Measurements from ENCODE around the gene KSR1. TPM values are rescaled to one million over a fixed set of nuclear protein-coding genes. Genes with fewer than 3 reads are reported as not detected.

Gene KSR1
- total and polyA plus RNA-seq, 12 donors: 16.0 to 50.4 (median 38.5) TPM

- 85 to 91% (median 91%) methylated on average over 6 of the region's 6 CpGs for whole genome bisulfite sequencing, 4 donors
- TF ChIP-seq CTCF (IDR thresholded peaks at IDR 0.05) (no peak), POLR2A (IDR thresholded peaks at IDR 0.05) (no peak)
- Histone ChIP-seq H3K27ac (peak overlapping the region in 1 of 5 donors; percentile 57), H3K36me3 (replicated peaks in 1 of 2) (peaks cover 0 to 8% of the 10 kb centered on the region in 2 donors), H3K27me3 (no peaks in the 10 kb centered on the region), H3K9me3 (replicated peaks in 1 of 3) (no peaks in the 10 kb centered on the region), H3K4me3 (no peak overlapping the region), H3K4me1 (replicated peaks in 1 of 2) (peaks cover 21 to 50% of the 10 kb centered on the region in 2 donors)
- no peak for DNase-seq
- intact Hi-C loops (cut with DNase I): loop anchor here in 1 of 2 donors (10.0 kb wide), 1 partner anchor 196 kb away; no protein-coding TSS in a partner anchor
Measured at GRCh38 chr17:27581016-27581415, 124.8 kb downstream of the KSR1 start.

- no peak overlapping the region for H3K4me3 ChIP-seq
- TF ChIP-seq POLR2A (IDR thresholded peaks at IDR 0.05): no peak
- TF ChIP-seq CTCF (IDR thresholded peaks at IDR 0.05): no peak
- peaks cover 0 to 8% of the 10 kb centered on the region in 2 donors for H3K36me3 ChIP-seq (replicated peaks in 1 of 2)
- no peak for DNase-seq
- H3K27me3 ChIP-seq: no peaks in the 10 kb centered on the region
- intact Hi-C loops (cut with DNase I): loop anchor here in 1 of 2 donors (10.0 kb wide), 1 partner anchor 198 kb away; no protein-coding TSS in a partner anchor
- H3K4me1 ChIP-seq (replicated peaks in 1 of 2): peaks cover 16 to 43% of the 10 kb centered on the region in 2 donors
- H3K27ac ChIP-seq: no peak overlapping the region
- no peaks in the 10 kb centered on the region for H3K9me3 ChIP-seq (replicated peaks in 1 of 3)
- 91 to 98% (median 93%) methylated on average over 7 to 18 of the region's 18 CpGs for WGBS, 4 donors
Measured at GRCh38 chr17:27582696-27583095, 126.4 kb downstream of the KSR1 start.

- Histone ChIP-seq H3K4me3 (no peak overlapping the region), H3K27ac (no peak overlapping the region), H3K9me3 (replicated peaks in 1 of 3) (no peaks in the 10 kb centered on the region), H3K4me1 (replicated peaks in 1 of 2) (peaks cover 2 to 22% of the 10 kb centered on the region in 2 donors), H3K27me3 (no peaks in the 10 kb centered on the region), H3K36me3 (replicated peaks in 1 of 2) (peaks cover 0 to 15% of the 10 kb centered on the region in 2 donors)
- WGBS, 4 donors: 79 to 87% (median 84%) methylated on average over 8 to 9 of the region's 9 CpGs
- no peak for DNase-seq
- intact Hi-C loops (cut with DNase I): loop anchor here in 1 of 2 donors (10.0 kb wide), 1 partner anchor 200 kb away; no protein-coding TSS in a partner anchor
- TF ChIP-seq CTCF (IDR thresholded peaks at IDR 0.05): no peak
- no peak for TF ChIP-seq POLR2A (IDR thresholded peaks at IDR 0.05)
Measured at GRCh38 chr17:27585153-27585681, 129.0 kb downstream of the KSR1 start.

GRCh38 chr17:27585792-27586191, 129.5 kb downstream of the KSR1 start:
- peaks cover 0 to 15% of the 10 kb centered on the region in 2 donors for H3K36me3 ChIP-seq (replicated peaks in 1 of 2)
- 67 to 87% (median 68%) methylated on average over 5 of the region's 5 CpGs; no CpG with 5 or more reads in 1 of the 4 donors for WGBS, 4 donors
- H3K4me3 ChIP-seq: no peak overlapping the region

More at GRCh38 chr17:27585792-27586191, 129.5 kb downstream of the KSR1 start:
- intact Hi-C loops (cut with DNase I): loop anchor here in 1 of 2 donors (10.0 kb wide), 1 partner anchor 201 kb away; no protein-coding TSS in a partner anchor
- TF ChIP-seq POLR2A (IDR thresholded peaks at IDR 0.05) (no peak), CTCF (IDR thresholded peaks at IDR 0.05) (no peak)
- Histone ChIP-seq H3K9me3 (replicated peaks in 1 of 3) (no peaks in the 10 kb centered on the region), H3K4me1 (replicated peaks in 1 of 2) (peaks cover 0 to 17% of the 10 kb centered on the region in 2 donors), H3K27ac (peak overlapping the region in 1 of 5 donors; percentile 54), H3K27me3 (no peaks in the 10 kb centered on the region)
- no peak for DNase-seq
